ENCODE data around the gene SORCS1.
A peak's percentile ranks its signal among the peaks of the same experiment; 100 is the strongest.

Gene SORCS1

GRCh38 chr10:106857728-106858127 is 306.8 kb downstream of the SORCS1 start:
- TF ChIP-seq, protein P1, sequence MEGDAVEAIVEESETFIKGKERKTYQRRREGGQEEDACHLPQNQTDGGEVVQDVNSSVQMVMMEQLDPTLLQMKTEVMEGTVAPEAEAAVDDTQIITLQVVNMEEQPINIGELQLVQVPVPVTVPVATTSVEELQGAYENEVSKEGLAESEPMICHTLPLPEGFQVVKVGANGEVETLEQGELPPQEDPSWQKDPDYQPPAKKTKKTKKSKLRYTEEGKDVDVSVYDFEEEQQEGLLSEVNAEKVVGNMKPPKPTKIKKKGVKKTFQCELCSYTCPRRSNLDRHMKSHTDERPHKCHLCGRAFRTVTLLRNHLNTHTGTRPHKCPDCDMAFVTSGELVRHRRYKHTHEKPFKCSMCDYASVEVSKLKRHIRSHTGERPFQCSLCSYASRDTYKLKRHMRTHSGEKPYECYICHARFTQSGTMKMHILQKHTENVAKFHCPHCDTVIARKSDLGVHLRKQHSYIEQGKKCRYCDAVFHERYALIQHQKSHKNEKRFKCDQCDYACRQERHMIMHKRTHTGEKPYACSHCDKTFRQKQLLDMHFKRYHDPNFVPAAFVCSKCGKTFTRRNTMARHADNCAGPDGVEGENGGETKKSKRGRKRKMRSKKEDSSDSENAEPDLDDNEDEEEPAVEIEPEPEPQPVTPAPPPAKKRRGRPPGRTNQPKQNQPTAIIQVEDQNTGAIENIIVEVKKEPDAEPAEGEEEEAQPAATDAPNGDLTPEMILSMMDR (IDR thresholded peaks at IDR 0.05; ENCODE audit: low read depth, low read length), result no peak
- H3K4me3 ChIP-seq (replicated peaks in 1 of 2; ENCODE audit: low read depth in 2 of 2, low read length in 2 of 2), result no peak overlapping the region
- DNase-seq (ENCODE audit: low read depth in 2 of 2), result no peak

GRCh38 chr10:106857213-106857612 is 307.3 kb downstream of the SORCS1 start:
- no peak for DNase-seq (ENCODE audit: low read depth in 2 of 2)
- TF ChIP-seq, protein P1 (IDR thresholded peaks at IDR 0.05; ENCODE audit: low read depth, low read length), result no peak
- H3K4me3 ChIP-seq (replicated peaks in 1 of 2; ENCODE audit: low read depth in 2 of 2, low read length in 2 of 2), result no peak overlapping the region

DNA sequence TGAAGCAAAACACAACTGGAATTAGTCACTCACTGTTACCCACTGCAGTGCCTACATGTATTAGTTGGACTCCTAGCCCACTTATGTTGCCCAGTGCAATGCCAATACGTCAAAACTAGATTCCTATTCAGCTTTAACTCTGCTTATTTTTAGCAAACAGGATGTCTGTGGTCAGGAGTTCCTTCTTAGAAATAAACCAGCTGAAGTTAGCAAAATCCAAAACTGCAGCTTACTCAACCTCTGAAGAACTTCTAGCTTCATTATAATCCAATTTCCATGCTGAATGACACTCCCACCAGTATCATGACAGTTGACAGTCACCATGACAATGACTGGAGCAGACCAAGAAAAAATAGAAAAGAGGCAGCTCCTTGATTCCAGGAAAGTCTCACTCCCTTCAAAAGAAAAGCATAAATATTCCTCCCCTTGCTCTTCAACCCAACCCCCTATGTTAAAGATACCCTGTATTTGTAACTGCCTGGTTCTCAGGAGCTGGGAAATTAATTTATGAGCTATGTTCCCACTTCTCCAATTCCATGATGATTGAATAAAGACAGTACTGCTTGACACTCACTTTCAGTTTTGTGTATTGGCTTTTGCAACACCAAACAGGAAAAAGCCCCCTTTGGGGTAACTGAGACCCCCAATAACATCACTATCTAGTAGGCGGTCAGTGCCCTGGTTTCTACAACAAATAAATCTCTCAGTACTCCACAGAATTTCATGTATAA is 327.4 kb downstream of the SORCS1 start:
- TF ChIP-seq, protein P1 (IDR thresholded peaks at IDR 0.05; ENCODE audit: low read depth, low read length), result no peak
- DNase-seq (ENCODE audit: low read depth in 2 of 2), result peak in 1 of 2 donors; percentile 20
- H3K4me3 ChIP-seq (replicated peaks in 1 of 2; ENCODE audit: low read depth in 2 of 2, low read length in 2 of 2), result no peak overlapping the region

DNA sequence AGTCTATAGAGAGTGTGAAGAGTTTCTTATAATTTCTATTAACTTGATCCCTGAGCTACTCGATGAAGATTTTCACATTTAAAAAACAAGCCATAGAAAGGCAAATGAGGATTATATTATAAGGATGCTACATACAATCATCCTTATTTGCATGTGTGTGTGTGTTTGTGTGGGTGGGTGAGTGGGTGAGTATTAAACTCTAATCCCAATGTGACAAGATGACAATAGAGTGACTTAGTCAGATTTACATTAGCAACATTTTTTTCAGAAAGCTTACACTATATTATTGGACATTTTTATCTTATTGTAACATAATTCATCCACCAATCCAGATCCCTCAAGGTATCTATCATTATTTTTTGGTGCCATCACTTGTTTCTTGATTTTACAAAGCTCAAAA is 331.7 kb downstream of the SORCS1 start:
- no peak for DNase-seq (ENCODE audit: low read depth in 2 of 2)
- H3K4me3 ChIP-seq (replicated peaks in 1 of 2; ENCODE audit: low read depth in 2 of 2, low read length in 2 of 2), result no peak overlapping the region
- TF ChIP-seq, protein P1 (IDR thresholded peaks at IDR 0.05; ENCODE audit: low read depth, low read length), result no peak

GRCh38 chr10:106830471-106830870 is 334.0 kb downstream of the SORCS1 start:
- DNase-seq (ENCODE audit: low read depth in 2 of 2), result no peak
- TF ChIP-seq, protein P1 (IDR thresholded peaks at IDR 0.05; ENCODE audit: low read depth, low read length), result no peak

GRCh38 chr10:106830006-106830405 is 334.5 kb downstream of the SORCS1 start:
- no peak for DNase-seq (ENCODE audit: low read depth in 2 of 2)
- TF ChIP-seq, protein P1 (IDR thresholded peaks at IDR 0.05; ENCODE audit: low read depth, low read length), result no peak
- H3K4me3 ChIP-seq (replicated peaks in 1 of 2; ENCODE audit: low read depth in 2 of 2, low read length in 2 of 2), result no peak overlapping the region

More at GRCh38 chr10:106830471-106830870, 334.0 kb downstream of the SORCS1 start:
- no peak overlapping the region for H3K4me3 ChIP-seq (replicated peaks in 1 of 2; ENCODE audit: low read depth in 2 of 2, low read length in 2 of 2)

GRCh38 chr10:106826716-106827115 is 337.8 kb downstream of the SORCS1 start:
- no peak for DNase-seq (ENCODE audit: low read depth in 2 of 2)
- no peak overlapping the region for H3K4me3 ChIP-seq (replicated peaks in 1 of 2; ENCODE audit: low read depth in 2 of 2, low read length in 2 of 2)
- TF ChIP-seq, protein P1 (IDR thresholded peaks at IDR 0.05; ENCODE audit: low read depth, low read length), result no peak
